GM21367 (cell line): Measurements from ENCODE around the gene MYO9A.
"Not testable (repeated sequence)": the region's sequence is repeated elsewhere in the genome, so short reads cannot be mapped to it uniquely, and the experiment has no call there.

Experiments used
- ATAC-seq: cut with Tn5 transposase; IDR thresholded peaks from one replicate; pipeline ENCODE4 v1.9.1; 2021; ENCODE audit not compliant: unreplicated experiment

Gene MYO9A

DNA sequence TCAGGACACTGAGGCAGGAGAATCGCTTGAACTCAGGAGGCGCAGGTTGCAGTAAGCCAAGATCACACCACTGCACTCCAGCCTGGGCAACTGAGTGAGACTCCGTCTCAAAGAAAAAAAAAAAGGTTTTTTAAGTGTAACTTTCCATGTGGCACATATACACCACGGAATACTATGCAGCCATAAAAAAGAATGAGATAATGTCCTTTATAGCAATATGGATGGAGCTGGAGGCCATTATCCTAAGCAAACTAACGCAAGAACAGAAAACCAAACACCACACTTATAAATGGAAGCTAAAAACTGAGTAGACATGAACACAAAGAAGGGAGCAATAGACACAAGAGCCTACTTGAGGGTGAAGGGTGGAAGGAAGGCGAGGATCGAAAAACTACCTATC lies 64.7 kb downstream of the MYO9A start:
- ATAC-seq = not testable (repeated sequence)

DNA sequence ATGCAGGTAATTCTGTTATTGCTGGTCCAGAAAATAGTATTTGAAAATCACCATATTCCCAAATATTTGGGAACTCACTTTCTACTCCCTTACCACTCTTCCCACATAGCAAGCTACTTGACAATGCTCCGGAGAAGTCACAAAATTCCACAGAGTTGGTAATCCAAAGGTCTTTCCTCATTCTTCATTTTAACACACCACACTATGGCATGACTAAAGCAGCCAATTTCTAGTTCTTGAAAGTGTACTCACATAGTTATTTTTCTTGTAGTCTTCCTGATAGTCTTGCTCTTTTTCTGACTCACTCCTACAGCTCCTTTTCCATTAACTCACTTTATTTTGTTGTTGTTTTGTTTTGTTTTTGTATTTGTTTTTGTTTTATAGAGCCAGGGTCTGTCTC lies 67.2 kb downstream of the MYO9A start:
- ATAC-seq = no peak

- ATAC-seq = no peak
Measured at GRCh38 chr15:72047020-72047419, 70.9 kb downstream of the MYO9A start.

DNA sequence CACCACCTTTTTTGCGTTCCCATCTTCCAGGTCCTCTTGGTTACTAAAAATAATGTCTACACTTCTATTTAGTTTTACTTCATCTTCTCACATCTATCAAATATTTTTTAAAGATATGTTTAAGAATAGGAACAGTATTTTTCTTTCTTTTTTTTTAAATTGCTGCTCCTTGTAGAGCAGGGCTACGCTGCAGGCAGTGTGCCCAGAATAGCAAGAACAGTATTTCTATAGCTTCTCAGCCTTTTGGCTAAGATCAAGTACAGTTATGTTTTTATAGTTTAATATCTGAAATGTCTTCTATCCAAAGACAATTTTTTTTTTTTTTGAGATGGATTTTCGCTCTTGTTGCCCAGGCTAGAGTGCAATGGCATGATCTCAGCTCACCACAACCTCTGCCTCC lies 73.0 kb downstream of the MYO9A start:
- ATAC-seq = no peak

GRCh38 chr15:72042865-72043264 lies 75.1 kb downstream of the MYO9A start:
- no peak for ATAC-seq

GRCh38 chr15:72042054-72042453 lies 75.9 kb downstream of the MYO9A start:
- ATAC-seq = no peak

DNA sequence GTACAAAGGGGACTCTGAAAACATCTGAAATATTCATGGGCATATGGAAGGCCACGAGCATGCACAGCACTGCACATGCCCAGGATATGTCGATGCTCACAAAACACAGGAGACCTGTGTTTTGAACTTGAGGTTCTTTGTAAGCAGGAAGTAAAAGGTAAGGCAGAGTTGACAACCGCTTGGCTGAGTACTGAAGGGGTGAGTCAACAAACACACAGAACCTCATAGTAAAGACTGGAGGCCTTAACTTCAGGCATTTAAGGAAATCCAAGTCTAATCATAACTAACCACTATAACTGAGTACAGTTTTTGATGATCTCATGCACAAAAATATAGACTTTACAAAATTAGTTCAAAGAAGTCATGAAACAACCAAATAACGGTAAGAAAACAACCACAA lies 80.6 kb downstream of the MYO9A start:
- no peak for ATAC-seq

GRCh38 chr15:72034859-72035650 lies 82.9 kb downstream of the MYO9A start:
- no peak for ATAC-seq

DNA sequence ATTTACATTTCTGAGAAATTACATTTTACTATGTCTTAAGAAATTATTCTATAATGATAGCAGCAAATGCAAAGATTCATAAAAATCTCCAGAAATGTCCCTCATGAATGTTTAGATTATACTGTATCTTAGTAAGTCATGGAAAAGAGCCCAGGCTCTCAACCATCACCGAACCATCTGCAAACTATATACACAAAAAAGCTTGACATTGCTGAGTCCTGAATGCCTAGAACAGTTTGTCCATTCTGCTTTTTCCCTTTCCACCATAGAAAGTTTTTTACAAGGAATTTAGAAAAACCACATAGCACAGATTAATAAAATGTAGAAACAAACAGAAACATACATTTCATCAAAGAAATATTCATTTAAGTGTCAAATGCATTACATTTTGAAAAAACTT lies 83.6 kb downstream of the MYO9A start:
- no peak for ATAC-seq

GRCh38 chr15:72033711-72034110 lies 84.2 kb downstream of the MYO9A start:
- no peak for ATAC-seq

GRCh38 chr15:72033285-72033684 lies 84.7 kb downstream of the MYO9A start:
- ATAC-seq = no peak

DNA sequence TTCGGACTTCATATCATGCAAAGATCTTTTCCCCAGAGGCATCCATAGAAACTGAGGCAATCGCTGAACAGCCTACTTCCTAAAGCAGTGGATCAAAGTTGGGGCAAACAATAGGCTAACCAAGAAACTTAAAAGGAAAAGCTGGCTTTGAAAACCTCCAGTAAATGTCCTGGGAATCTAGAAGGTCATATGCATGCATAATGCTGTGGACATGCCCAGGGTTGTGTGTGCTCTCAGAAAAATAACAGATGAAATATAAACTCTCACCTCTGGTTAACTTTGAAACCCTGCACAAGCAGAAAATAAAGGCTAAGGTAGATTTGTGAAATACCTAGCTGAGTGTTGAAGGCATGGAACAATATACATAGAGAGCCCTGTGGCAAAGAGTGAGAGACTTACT lies 96.3 kb downstream of the MYO9A start:
- no peak for ATAC-seq

GRCh38 chr15:72020799-72021198 lies 97.2 kb downstream of the MYO9A start:
- ATAC-seq = no peak

- ATAC-seq = not testable (repeated sequence)
Measured at GRCh38 chr15:72014555-72014954, 103.4 kb downstream of the MYO9A start.

DNA sequence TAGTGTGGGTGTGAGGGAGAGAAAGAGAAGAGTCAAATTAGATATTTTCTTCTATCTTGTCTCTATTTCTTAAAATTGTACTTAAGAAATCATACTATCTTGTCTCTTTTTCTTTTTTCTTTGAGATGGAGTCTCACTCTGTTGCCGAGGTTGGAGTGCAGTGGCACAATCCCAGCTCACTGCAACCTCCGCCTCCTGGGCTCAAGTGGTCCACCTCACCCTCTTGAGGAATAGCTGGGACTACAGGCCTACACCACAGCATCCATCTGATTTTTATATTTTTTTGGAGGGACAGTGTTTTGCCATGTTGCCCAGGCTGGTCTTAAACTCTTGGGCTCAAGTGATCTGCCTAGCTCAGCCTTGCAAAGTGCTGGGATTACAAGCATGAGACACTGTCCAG lies 104.2 kb downstream of the MYO9A start:
- ATAC-seq = no peak

- no peak for ATAC-seq
Measured at GRCh38 chr15:72011302-72011942, 106.5 kb downstream of the MYO9A start.

- ATAC-seq = no peak
Measured at GRCh38 chr15:72009222-72009621, 108.7 kb downstream of the MYO9A start.

DNA sequence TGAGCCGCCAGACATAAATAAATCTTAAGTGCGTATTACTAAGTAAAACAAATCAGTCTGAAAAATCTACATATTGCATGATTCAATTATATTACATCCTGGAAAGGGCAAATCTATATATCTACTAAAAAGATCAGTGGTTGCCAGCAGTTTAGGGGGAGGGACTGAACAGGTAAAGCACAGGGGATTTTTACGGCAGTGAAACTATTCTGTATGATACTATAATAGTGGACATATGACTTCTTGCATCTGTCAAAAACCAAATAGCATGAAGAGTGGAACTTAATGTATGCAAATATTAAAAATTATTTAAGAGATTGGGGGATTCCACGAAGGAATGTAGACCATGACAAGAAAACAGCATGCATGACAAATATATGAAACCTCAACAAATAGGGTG lies 111.6 kb downstream of the MYO9A start:
- ATAC-seq = no peak

DNA sequence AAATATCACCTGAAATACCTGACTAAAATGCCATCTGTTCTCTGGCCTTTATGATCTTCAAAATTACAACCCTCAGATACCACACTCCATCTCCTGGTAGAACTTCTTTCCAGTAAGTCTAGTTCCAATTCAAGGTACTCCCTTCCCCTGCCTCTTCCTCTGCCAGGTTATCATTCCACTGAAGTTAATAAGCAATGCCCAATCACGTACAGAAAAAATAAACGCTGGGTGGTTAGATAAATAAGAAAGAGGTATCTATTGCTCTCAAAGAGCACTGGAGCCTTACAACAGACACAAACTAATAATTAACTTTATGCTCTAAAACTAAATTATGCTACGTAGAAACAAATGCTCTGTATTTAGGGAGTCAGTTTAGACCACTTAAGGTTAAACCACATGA lies 112.5 kb downstream of the MYO9A start:
- no peak for ATAC-seq

DNA sequence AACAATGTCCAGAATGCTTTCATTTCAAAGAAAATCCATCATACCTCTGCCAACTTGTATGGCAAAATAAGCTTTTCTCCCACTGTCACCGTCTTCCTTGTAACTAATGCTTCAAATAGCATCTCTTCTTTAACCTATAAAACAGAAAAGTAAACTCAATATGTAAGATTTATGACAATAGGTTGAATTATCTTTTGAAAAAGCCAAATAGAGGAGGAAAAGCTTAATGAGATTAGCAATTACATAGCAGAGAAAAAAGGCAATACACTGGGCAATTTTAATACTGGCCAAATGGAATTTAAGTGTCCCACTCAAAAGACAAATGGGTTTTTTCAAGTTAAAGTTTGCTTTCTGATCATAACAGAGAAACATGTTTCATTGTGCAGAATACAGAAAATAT lies 118.1 kb downstream of the MYO9A start:
- no peak for ATAC-seq

DNA sequence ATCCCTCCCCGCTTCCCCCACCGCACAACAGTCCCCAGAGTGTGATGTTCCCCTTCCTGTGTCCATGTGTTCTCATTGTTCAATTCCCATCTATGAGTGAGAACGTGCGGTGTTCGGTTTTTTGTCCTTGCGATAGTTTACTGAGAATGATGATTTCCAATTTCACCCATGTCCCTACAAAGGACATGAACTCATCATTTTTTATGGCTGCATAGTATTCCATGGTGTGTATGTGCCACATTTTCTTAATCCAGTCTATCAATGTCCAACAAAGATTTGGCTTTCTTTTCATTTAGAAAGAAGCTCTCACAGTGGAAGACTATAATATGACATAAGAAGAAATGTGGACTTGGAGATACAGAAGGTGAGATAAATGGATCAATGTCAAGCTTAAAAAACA lies 119.2 kb downstream of the MYO9A start:
- ATAC-seq = not testable (repeated sequence)

DNA sequence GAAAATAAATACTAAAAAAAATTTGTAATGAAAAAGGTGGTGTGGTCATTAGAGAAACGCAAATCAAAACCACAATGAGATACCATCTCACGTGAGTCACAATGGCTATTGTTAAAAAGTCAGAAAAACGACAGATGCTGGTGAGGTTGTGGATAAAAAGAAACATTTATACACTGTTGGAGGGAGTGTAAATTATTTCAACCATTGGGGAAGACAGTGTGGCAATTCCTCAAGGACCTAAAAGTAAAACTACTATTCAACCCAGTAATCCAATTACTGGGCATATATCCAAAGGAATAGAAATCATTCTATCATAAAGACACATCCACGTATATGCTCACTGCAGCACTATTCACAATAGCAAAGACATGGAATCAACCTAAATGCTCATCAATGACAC lies 120.3 kb downstream of the MYO9A start:
- ATAC-seq = no peak

DNA sequence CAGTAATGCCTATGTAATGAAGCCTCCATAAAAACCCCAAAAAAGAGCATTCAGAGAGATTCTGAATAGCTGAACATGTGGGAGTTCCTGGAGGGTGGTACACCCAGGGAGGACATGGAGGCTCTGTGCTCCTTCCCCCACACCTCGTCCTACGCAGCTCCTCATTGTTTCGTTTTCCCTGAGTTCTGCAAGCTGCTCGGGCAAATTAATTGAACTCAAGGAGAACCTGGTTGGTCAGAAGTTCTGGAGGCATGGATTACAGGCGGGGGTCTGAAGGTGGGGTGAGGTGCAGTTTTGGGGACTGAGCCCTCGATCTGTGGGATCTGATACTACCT lies 142.2 kb downstream of the MYO9A start:
- ATAC-seq = no peak
